Measurements from ENCODE around the gene ADIPOR1. TPM values are rescaled to one million over a fixed set of nuclear protein-coding genes. Genes with fewer than 3 reads are reported as not detected.
A peak's percentile ranks its signal among the peaks of the same experiment; 100 is the strongest.
"Not testable (repeated sequence)": the region's sequence is repeated elsewhere in the genome, so short reads cannot be mapped to it uniquely, and the experiment has no call there.

Gene ADIPOR1
- 64.2 TPM for polyA plus RNA-seq (2013, experiment 1 of 4)
- polyA plus RNA-seq (2013, experiment 2 of 4): 60.7 TPM
- polyA plus RNA-seq (2013, experiment 3 of 4): 51.6 TPM
- polyA plus RNA-seq (2013, experiment 4 of 4): 57.7 TPM

GRCh38 chr1:202957733-202958543, at the start of gene ADIPOR1:
ADIPOR1 (minus strand) TSS chr1:202958312; CDS start chr1:202951070, 7,242 bp downstream.
- Histone ChIP-seq H3K4me1 (ENCODE audit: control insufficient read depth, insufficient read depth, low read length) (peaks cover 12% of the 10 kb centered on the region), H3K9me3 (ENCODE audit: control insufficient read depth, low read length) (no peaks in the 10 kb centered on the region), H3K27ac (ENCODE audit: insufficient read depth, low read depth, low read length, poor library complexity, severe bottlenecking) (no peak within 1 kb of the TSS), H3K4me3 (ENCODE audit: insufficient read depth, low read depth, low read length) (peak within 1 kb of the TSS; percentile 98), H3K27me3 (ENCODE audit: control insufficient read depth, insufficient read depth, low read length, poor library complexity, severe bottlenecking) (no peaks in the 10 kb centered on the region), H3K36me3 (ENCODE audit: control insufficient read depth, insufficient read depth, low read length) (no peaks in the 10 kb centered on the region)
- WGBS, 2 experiments: 0% methylated on average over 86 of the region's 86 CpGs

- Histone ChIP-seq H3K4me1 (ENCODE audit: control insufficient read depth, insufficient read depth, low read length) (no peaks in the 10 kb centered on the region), H3K27ac (ENCODE audit: insufficient read depth, low read depth, low read length, poor library complexity, severe bottlenecking) (peak within 1 kb of the TSS; percentile 78), H3K4me3 (ENCODE audit: insufficient read depth, low read depth, low read length) (peak within 1 kb of the TSS; percentile 66), H3K36me3 (ENCODE audit: control insufficient read depth, insufficient read depth, low read length) (peaks cover 18% of the 10 kb centered on the region), H3K9me3 (ENCODE audit: control insufficient read depth, low read length) (no peaks in the 10 kb centered on the region), H3K27me3 (ENCODE audit: control insufficient read depth, insufficient read depth, low read length, poor library complexity, severe bottlenecking) (no peaks in the 10 kb centered on the region)
- 0 to 1% methylated on average over 78 of the region's 78 CpGs for WGBS, 2 experiments
Measured at GRCh38 chr1:203006948-203007871, 49.1 kb upstream of the ADIPOR1 start, which contains the start of gene TMEM183A. TMEM183A (plus strand) TSS chr1:203007374; CDS start chr1:203007466, 92 bp downstream.

DNA sequence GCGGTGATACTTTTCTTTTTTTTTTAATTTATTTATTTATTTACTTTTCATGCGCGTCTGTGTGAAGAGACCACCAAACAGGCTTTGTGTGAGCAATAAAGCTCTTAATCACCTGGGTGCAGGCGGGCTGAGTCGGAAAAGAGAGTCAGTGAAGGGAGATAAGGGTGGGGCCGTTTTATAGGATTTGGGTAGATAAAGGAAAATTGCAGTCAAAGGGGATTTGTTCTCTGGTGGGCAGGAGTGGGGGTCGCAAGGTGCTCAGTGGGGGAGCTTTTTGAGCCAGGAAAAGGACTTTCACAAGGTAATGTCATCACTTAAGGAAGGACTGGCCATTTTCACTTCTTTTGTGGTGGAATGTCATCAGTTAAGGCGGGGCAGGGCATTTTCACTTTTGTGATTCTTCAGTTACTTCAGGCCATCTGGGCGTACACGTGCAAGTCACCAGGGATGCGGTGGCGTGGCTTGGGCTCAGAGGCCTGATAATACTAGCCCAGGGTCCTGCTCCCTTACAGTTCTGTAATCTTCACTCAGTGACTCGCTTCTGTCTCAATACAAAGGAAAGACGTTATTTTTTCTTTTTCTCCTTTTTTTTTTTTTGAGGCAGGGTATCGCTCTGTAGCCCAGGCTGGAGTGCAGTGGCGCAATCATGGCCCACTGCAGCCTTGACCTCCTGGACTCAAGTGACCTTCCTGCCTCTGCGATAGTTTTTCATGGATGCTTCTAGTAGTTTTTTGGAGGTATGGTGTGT, 47.5 kb upstream of the ADIPOR1 start:
- H3K4me3 ChIP-seq (ENCODE audit: insufficient read depth, low read depth, low read length); H3K9me3 ChIP-seq (ENCODE audit: control insufficient read depth, low read length); H3K27ac ChIP-seq (ENCODE audit: insufficient read depth, low read depth, low read length, poor library complexity, severe bottlenecking); H3K36me3 ChIP-seq (ENCODE audit: control insufficient read depth, insufficient read depth, low read length); H3K27me3 ChIP-seq (ENCODE audit: control insufficient read depth, insufficient read depth, low read length, poor library complexity, severe bottlenecking); H3K4me1 ChIP-seq (ENCODE audit: control insufficient read depth, insufficient read depth, low read length): not testable (repeated sequence)
- 86 to 88% methylated on average over 16 to 17 of the region's 17 CpGs for WGBS, 2 experiments

- 93 to 100% methylated on average over 1 of the region's 1 CpG for WGBS, 2 experiments
- no peaks in the 10 kb centered on the region for H3K36me3 ChIP-seq (ENCODE audit: control insufficient read depth, insufficient read depth, low read length)
- no peaks in the 10 kb centered on the region for H3K9me3 ChIP-seq (ENCODE audit: control insufficient read depth, low read length)
- H3K4me1 ChIP-seq (ENCODE audit: control insufficient read depth, insufficient read depth, low read length): no peaks in the 10 kb centered on the region
- no peaks in the 10 kb centered on the region for H3K27me3 ChIP-seq (ENCODE audit: control insufficient read depth, insufficient read depth, low read length, poor library complexity, severe bottlenecking)
- no peak overlapping the region for H3K4me3 ChIP-seq (ENCODE audit: insufficient read depth, low read depth, low read length)
- H3K27ac ChIP-seq (ENCODE audit: insufficient read depth, low read depth, low read length, poor library complexity, severe bottlenecking): no peak overlapping the region
Measured at GRCh38 chr1:203002951-203003350, 44.8 kb upstream of the ADIPOR1 start.

DNA sequence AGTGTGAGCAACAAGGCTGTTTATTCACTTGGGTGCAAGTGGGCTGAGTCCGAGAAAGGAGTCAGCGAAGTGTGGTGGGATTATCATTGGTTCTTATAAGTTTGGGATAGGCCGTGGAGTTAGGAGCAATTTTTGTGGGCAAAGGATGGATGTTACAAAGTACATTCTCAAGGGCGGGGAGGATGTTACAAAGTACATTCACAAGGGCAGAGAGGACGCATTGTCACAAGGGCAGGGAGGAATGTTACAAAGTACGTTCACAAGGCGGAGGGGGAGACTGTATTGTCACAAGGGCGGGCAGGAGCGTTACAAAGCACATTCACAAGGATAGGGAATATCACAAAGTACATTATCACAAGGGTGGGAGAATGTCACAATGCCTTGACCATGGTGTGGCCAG, 43.9 kb upstream of the ADIPOR1 start:
- Histone ChIP-seq H3K36me3 (ENCODE audit: control insufficient read depth, insufficient read depth, low read length) (no peaks in the 10 kb centered on the region), H3K9me3 (ENCODE audit: control insufficient read depth, low read length) (no peaks in the 10 kb centered on the region), H3K4me1 (ENCODE audit: control insufficient read depth, insufficient read depth, low read length) (no peaks in the 10 kb centered on the region), H3K4me3 (ENCODE audit: insufficient read depth, low read depth, low read length) (no peak overlapping the region), H3K27me3 (ENCODE audit: control insufficient read depth, insufficient read depth, low read length, poor library complexity, severe bottlenecking) (peaks cover 4% of the 10 kb centered on the region), H3K27ac (ENCODE audit: insufficient read depth, low read depth, low read length, poor library complexity, severe bottlenecking) (no peak overlapping the region)
- WGBS, 2 experiments: 87 to 91% methylated on average over 9 of the region's 9 CpGs

GRCh38 chr1:203000217-203000944, 42.3 kb upstream of the ADIPOR1 start:
- no peak overlapping the region for H3K4me3 ChIP-seq (ENCODE audit: insufficient read depth, low read depth, low read length)
- H3K27ac ChIP-seq (ENCODE audit: insufficient read depth, low read depth, low read length, poor library complexity, severe bottlenecking): no peak overlapping the region
- no peaks in the 10 kb centered on the region for H3K36me3 ChIP-seq (ENCODE audit: control insufficient read depth, insufficient read depth, low read length)
- 89 to 90% methylated on average over 3 of the region's 3 CpGs for WGBS, 2 experiments
- no peaks in the 10 kb centered on the region for H3K9me3 ChIP-seq (ENCODE audit: control insufficient read depth, low read length)
- H3K27me3 ChIP-seq (ENCODE audit: control insufficient read depth, insufficient read depth, low read length, poor library complexity, severe bottlenecking): peaks cover 14% of the 10 kb centered on the region
- no peaks in the 10 kb centered on the region for H3K4me1 ChIP-seq (ENCODE audit: control insufficient read depth, insufficient read depth, low read length)

- 72 to 75% methylated on average over 14 of the region's 14 CpGs for WGBS, 2 experiments
- no peak overlapping the region for H3K4me3 ChIP-seq (ENCODE audit: insufficient read depth, low read depth, low read length)
- no peak overlapping the region for H3K27ac ChIP-seq (ENCODE audit: insufficient read depth, low read depth, low read length, poor library complexity, severe bottlenecking)
- peaks cover 14% of the 10 kb centered on the region for H3K27me3 ChIP-seq (ENCODE audit: control insufficient read depth, insufficient read depth, low read length, poor library complexity, severe bottlenecking)
- no peaks in the 10 kb centered on the region for H3K9me3 ChIP-seq (ENCODE audit: control insufficient read depth, low read length)
- no peaks in the 10 kb centered on the region for H3K36me3 ChIP-seq (ENCODE audit: control insufficient read depth, insufficient read depth, low read length)
- no peaks in the 10 kb centered on the region for H3K4me1 ChIP-seq (ENCODE audit: control insufficient read depth, insufficient read depth, low read length)
Measured at GRCh38 chr1:202998836-202999750, 41.0 kb upstream of the ADIPOR1 start.

DNA sequence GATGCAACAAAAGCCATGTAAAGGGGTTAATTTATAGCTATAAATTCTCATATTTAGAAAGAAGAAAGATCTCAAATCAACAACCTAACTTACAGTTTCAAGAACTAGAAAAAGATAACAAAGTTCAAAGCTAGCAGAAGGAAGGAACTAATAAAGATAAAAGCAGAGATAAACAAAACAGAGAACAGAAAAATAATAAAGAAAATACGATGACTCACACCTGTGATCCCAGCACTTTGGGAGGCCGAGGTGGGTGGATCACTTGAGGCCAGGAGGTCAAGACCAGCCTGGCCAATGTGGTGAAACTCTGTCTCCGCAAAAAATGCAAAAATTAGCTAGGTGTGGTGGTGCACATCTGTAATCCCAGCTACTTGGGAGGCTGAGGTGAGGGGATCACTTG, 36.6 kb upstream of the ADIPOR1 start:
- 86 to 91% methylated on average over 3 of the region's 3 CpGs for WGBS, 2 experiments
- H3K27ac ChIP-seq (ENCODE audit: insufficient read depth, low read depth, low read length, poor library complexity, severe bottlenecking): no peak overlapping the region
- peaks cover 22% of the 10 kb centered on the region for H3K27me3 ChIP-seq (ENCODE audit: control insufficient read depth, insufficient read depth, low read length, poor library complexity, severe bottlenecking)
- H3K4me3 ChIP-seq (ENCODE audit: insufficient read depth, low read depth, low read length): no peak overlapping the region
- H3K4me1 ChIP-seq (ENCODE audit: control insufficient read depth, insufficient read depth, low read length): no peaks in the 10 kb centered on the region
- no peaks in the 10 kb centered on the region for H3K9me3 ChIP-seq (ENCODE audit: control insufficient read depth, low read length)
- no peaks in the 10 kb centered on the region for H3K36me3 ChIP-seq (ENCODE audit: control insufficient read depth, insufficient read depth, low read length)

Measured in ectodermal cell (in vitro differentiated cells).